Activated T-cell treated with anti-CD3 and anti-CD28 coated beads for 48 hours (primary cell): ENCODE results near the gene CNOT6L.
A peak's percentile ranks its signal among the peaks of the same experiment; 100 is the strongest.

Experiments
- DNase-seq: peaks from one replicate; pipeline ENCODE4 v3.0.0-alpha.2; 2020; ENCODE audit warnings: low read depth

The CNOT6L gene

DNA sequence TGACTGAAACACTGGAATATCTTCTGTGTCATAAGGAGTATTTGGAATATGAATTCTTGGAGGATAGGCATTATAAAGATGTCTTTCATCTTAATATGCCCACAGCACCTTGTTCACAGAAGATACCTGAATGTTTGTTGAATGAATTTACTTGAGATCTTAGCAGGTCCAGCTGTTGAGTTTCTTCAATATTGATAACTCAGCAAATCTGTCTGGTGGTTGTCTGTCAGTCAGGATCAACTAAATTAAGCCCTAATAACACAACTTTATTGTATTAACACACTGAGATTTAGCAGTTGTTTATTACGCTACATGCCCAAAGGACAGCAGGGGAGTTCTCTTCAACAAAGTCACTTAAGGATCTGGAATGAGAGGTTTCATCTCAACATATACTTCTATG is 106.5 kb downstream of the CNOT6L start:
- no peak for DNase-seq

DNA sequence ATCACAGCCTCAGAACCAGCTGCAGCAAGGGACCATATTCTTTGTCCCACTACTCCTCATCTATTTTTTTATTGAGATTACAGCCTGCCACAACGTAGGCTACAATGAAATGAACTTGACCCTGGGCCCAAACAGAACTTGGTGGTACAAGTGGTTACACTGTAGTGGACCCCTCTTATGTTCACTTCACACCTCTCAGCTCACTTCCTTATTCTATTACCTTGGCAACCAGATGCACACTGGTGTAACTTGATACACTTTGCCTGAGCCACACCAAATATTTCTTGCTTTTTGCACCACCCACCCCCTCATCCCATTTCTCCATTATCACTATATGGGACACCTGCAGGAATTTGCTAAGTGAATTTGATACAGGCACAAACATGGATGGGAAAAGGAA is 107.7 kb downstream of the CNOT6L start:
- DNase-seq: no peak

DNA sequence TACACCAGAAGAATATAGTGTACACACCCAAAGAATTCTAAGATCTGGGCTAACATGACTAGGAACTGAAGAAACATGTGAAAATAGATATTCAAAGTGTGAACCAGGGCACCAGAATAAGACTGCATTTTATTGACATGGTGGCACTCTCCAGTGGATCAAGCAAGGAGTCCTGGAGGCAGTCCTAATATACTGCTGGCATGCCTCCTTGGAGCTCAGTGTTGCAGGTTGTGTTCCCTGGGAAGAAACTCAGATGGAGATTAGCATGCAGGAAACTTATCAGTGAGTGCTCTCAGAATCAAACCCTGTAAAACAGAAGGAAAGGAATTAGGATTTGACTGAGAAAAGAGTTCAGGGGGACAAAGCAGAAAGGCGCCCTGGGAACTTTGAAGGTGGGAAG is 108.5 kb downstream of the CNOT6L start:
- DNase-seq: no peak

DNA sequence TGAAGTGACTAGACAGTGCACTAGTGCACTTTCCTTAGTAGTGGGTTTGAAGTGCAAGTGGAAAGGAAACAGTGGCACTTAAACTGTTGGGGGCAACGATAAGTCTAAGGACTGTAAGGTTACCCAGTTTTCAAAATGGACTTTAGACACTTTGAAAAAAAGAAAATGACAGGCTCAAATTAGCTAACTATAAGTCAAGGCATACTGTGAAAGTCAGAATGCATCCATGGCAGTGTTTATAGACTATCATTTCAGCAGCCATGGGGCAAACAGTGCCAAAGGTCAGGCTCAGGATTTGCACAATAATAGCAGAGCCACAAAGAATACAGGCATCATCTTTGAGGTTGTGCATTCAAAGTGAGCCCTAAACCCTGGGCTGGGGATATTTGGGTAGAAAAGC is 109.1 kb downstream of the CNOT6L start:
- DNase-seq: no peak

DNA sequence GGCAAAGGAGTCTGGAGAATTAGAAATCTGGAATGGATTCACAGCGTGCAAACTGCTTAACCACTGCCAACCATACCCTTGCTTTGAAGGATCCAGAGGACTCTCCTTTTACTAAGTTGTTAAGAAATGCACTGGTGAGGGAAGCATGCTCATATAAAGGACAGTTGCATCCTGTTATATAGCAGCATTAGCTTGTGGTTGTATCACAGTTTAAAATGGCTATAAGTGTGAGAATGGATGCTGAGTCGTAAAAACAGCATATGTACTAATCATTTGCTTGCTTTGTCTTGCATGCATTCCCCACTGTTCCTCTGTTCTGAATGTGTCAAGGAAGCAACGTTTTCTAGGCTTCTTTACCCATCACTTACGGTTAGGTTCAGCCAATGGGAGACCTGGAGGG is 112.5 kb downstream of the CNOT6L start:
- no peak for DNase-seq

DNA sequence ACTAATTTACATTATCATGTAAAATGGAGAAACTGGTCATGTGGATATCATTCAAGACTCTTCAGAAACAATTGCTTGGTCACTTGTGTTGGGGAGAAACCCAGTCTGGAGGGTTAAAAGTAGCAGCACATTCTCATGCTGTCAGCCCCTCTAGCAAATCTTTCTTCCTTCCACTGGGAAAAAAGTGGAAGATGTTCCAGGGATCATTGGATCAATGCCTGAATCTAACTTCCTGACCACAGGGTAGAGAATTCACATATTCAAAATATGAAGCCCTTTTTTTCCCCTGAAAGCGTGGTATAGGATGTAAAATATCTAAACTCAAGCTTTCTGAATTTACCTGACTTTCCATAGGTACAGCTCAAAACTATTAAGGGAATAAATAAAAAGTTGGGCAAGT is 115.5 kb downstream of the CNOT6L start:
- DNase-seq: no peak

DNA sequence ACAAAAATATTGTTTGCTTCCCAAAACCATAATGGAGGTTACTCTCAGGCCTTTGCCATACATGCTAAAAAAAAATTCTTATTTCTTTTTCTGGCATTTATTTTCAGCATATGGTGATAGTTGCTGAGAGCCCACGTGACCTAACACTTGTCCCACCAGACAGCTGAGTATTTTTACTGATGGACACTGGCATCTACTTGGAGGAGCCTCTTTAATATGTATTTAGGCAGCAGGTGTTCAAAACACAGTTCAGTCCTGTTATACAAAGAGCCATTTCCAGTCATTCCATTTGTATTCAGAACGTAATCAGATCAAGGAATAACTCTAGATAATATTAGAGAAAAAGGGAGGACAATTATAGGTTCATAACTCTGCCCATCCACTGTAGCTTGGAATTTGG is 118.0 kb downstream of the CNOT6L start:
- DNase-seq: no peak

DNA sequence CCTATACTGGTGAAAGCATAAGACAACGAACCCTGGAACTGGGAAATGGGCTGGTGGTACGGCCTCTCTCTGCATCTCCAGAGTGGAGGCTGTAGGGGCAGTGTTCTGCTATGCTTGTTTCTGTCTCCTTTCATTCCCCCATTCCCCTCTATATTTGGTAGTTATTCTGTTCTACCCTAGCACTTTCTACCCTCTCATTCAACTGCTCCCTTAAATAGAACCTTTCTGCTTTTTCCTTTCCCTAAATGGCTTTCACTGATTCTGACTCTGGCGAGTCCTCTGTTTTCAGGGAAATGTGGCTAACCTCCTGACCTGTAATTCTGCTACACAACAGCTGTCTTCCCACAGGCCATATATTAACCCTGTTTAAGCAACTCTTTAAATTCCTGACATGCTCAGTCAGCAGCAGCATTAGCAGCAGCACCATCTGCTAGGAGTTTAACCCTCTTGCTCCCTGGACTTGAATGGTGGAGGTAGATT is 119.4 kb downstream of the CNOT6L start:
- DNase-seq: no peak

DNA sequence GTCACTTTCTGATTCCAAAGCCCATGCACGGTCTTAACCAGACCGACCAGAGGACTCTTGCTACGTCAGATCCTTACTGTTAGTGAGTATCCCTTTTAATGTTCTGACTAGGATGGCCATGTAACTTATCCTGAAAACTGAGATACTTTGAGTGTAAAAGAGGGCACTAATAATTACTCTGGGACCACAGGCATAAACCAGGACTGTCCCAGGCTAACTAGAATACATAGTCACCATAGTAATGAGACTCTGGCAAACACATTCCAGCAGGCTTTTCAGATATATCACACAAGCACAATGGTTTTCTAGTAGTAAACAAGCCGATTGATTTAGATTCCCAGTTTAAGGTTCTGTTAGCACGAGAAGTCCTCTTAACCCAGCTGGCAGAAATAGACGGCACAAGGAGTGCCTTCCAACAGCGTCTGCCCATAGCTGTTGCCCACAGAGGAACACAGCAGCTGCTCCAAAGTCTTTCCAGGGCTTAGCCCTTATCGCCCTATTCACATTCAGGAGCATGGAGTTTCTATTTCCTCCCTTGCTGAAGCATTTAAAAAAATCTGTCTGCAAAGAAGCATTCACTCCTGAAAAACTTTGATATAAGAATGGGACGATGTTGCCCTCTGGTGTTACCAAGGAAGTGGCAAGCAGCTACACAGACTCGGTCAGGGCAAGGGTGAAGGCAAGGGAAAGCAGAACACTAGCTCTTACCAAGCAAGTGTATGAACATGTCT is 121.1 kb downstream of the CNOT6L start:
- DNase-seq: no peak

DNA sequence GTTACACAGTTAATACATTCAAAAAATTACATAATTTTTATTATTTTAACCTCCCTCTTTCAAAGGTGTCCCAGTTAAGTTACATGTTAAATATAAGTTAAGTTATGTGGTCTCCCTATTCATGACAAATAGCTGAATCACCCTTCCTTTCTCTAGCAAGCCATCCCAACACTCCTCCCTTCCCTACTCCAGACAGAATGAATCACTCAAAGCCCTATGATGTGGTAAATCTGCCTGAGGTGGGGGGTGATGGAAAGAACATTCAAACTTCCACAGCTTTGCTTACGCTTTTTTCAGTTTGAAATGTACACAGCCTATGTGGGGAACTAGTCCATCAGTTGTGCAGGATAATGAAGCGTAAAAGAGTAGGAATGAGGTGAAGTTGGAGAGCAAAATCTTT is 123.4 kb downstream of the CNOT6L start:
- DNase-seq: no peak

DNA sequence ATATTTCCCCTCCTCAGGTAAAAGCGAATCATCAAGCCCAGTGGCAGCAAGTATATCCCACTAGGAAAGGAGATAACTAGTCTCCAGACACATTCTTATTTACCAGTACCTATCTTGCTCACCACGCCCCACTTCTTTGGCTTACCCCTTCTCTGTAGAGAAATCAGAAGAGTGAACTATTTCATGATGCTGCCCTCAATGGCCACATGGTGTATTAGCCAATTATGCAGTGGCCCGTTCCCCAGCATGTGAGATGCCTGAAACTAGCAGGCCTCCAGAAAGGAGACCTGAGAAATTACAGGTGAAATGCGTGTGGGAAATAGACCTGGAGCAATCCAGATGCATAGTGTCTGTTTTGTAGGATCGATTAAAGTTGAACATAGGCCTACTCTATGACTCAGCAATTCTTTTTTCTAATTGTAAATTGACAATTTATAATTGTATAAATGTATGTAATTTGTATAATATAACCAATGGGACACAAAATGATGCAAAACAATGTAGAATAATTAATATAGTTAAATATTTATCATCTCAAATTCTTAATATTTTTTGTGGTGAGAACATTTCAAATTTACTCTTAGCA is 126.2 kb downstream of the CNOT6L start:
- no peak for DNase-seq

DNA sequence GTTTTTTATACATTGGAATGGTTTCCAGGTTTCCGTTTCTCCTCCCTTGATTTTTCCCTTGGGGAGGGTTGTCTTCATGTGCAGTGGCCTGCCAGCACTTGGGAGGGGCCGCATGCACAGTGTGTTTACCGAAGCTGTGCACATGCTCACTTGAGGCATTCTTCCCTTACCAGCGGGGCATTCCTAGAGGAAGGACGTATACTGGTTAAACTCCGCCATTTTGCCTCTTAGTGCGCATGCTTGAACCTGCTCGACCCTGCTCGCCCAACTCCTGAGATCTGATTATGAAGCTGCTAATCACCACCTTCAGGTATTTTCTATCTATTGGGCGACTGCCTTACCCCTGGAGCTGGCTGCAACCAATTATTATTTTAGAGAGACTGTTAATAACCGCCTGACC is 137.4 kb downstream of the CNOT6L start:
- DNase-seq: no peak

DNA sequence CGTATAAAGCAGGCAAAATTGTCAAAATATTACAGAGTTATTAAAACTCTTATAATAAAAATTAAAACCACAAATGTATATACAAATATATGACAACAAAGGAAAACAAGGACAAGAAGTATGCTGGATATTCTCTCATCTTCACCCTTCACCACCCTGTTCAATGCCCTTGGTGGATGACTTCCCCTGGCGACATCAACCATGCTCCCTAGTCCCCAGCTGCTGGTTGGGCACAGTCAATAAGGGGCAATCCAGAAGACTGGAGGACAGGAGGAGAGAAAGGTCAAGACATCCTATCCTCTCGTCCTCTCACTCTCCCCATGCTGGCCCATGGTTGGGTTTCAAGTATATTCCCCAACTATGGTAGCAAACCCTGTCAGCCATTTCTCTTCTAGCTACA is 142.3 kb downstream of the CNOT6L start:
- no peak for DNase-seq

DNA sequence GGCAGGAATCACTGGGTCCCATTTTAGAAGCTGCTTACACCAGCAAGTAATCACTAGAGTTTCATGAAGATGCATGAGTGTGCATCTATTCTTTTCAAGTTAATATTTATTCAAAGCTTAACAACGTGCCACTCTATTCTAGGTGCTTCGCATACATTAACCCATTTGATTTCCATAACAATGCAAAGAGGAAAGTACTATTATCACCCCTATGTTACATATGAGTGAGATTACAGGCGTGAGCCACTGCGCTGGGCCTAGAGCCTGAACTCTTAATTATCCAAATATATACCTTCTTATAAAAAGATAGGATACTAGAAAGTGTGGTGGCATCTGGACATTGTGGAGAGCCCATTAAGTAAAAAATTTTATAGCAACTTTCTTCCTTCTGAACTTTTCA is 148.1 kb downstream of the CNOT6L start:
- no peak for DNase-seq

DNA sequence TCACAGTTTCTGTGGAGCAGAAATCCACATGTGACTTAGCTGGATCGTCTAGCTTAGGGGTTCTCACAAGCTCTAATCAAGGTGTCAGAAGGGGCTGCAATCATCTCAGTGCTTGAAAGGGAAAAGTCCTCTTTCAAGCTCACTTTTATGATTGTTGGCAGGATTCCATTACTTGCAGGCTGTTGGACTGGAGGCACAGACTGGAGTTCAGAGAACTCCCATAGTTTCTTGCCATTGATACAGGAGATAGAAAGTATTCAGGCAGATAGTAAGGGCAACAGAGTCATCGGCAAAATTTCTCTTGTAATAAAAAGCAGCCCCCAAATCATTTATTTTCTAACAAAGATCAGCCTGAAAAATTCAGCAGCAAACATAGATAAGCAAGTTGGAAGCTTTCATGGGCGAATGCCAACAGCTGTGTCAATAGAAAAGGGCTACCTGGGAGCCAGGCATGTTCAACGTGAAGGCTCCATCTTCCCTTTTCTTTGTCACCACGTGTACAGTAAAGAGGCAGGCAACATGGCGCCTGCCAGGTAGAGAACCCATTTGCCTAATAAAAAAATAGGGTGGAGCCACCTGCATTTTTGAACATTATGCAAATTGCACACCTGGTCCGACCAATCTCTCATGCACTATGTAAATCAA is 149.1 kb downstream of the CNOT6L start:
- no peak for DNase-seq

DNA sequence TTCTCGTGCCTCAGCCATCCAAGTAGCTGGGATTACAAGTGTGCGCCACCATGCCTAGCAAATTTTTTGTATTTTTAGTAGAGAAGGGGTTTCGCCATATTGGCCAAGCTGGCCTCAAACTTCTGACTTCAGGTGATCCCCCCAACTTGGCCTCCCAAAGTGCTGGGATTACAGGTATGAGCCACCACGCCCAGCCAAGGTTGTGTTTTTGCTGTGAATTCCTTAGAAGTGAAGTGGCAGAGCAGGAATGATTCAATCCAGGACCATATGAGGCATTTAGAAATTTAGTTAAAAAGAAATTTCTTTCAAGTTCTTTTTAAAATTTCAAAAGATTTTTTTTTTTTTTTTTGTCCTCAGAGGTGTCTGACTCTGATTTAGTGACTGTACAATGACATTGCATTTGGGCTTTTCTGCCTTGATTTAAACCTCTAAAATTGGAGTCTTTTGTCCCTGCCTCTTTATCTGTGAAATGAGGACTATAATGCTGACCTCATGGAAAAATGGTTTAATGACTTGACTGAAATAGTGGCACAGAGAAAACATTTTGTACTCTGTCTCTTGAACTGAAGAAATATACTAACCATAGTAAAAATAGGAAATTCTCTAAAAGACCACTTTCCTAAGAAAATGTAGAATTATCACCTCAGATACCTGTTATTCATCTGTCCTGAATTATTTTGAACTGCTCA is 153.6 kb downstream of the CNOT6L start:
- peak; percentile 8 for DNase-seq
